ENCODE results near the gene LGR6.

GRCh38 chr1:202149566-202149965 is 44.0 kb upstream of the LGR6 start:
- TF ChIP-seq POLR2AphosphoS5 (IDR thresholded peaks at IDR 0.05; ENCODE audit: low read depth, low read length) (no peak), REST (IDR thresholded peaks at IDR 0.05; ENCODE audit: insufficient read depth in 1 of 2, low read depth in 2 of 2, low read length in 2 of 2) (no peak), SIN3A (IDR thresholded peaks at IDR 0.05; ENCODE audit: borderline replicate concordance, insufficient read depth, low read length) (no peak), TAF1 (IDR thresholded peaks at IDR 0.05; ENCODE audit: borderline replicate concordance, insufficient read depth, low read length) (no peak), FOXP2 (optimal IDR thresholded peaks at IDR 0.05; ENCODE audit: borderline replicate concordance, extremely low read depth, extremely low read length, insufficient read depth) (no peak)

Data from PFSK-1 (cell line).